Stimulated activated CD4-positive, alpha-beta T cell treated with anti-CD3 and anti-CD28 coated beads, Interleukin-1b, Interleukin-23, amount 100 ng/mL, for 1 hour (primary cell): ENCODE data around the gene CYP2D6.

Source experiments
- DNase-seq, 2 donors: peaks; one replicate each; pipeline ENCODE4 v3.0.0-alpha.2; 2020; ENCODE audit warnings: low read depth in 2 of 2

CYP2D6 gene

GRCh38 chr22:42084874-42085273 is 45.7 kb downstream of the CYP2D6 start:
- no peak for DNase-seq

- DNase-seq, result no peak
Observed at GRCh38 chr22:42083119-42083518, 47.5 kb downstream of the CYP2D6 start.

- DNase-seq, result no peak
Observed at GRCh38 chr22:42080287-42080686, 50.3 kb downstream of the CYP2D6 start.

GRCh38 chr22:42079319-42080251 is 51.0 kb downstream of the CYP2D6 start, which contains the start of gene SMDT1:
Gene SMDT1 (plus strand): TSS chr22:42079700. CDS start chr22:42079769, 69 bp downstream.
- peak; percentile 92 to 97 for DNase-seq

DNA sequence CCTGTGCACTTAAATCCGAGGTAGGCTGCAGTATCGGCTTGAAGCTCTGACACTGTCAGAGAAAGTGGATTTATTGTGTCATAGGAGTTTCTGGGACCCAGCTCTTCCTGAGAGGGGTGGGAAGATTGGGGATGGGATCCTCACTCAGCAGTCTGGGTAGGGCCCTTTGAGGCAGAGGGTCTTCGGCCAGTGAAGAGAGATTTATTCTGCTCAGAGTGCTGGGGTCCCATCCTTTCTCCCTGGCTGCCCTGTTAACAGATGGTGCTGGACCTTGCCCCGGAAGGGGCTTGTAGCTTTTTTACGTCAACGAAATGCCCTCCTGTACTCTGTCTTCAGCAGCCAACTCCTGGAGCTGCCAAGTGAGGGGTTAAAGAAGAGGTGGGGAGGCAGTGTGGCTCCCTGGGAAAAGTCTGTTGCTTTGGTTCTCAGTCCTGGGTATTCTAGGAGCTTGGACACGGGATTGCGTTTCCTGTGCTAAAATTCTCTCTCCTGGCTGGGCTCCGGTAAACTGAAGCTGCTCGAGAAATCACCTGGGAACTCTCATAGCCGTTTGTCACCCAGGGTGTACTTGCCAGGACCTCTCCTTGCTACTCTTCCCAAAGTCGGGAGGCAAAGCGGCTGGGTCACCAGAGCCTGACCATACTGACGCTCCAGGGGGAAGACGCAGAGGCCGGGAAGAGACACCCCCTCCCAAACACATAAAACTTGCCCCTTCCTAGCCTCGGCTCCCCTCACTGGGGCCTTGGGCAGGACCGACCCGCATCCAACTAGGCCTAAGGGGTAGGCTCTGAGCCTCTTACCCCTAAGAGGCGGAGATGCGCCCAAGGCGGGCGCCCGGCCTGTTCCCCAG is 51.9 kb downstream of the CYP2D6 start:
- no peak for DNase-seq

DNA sequence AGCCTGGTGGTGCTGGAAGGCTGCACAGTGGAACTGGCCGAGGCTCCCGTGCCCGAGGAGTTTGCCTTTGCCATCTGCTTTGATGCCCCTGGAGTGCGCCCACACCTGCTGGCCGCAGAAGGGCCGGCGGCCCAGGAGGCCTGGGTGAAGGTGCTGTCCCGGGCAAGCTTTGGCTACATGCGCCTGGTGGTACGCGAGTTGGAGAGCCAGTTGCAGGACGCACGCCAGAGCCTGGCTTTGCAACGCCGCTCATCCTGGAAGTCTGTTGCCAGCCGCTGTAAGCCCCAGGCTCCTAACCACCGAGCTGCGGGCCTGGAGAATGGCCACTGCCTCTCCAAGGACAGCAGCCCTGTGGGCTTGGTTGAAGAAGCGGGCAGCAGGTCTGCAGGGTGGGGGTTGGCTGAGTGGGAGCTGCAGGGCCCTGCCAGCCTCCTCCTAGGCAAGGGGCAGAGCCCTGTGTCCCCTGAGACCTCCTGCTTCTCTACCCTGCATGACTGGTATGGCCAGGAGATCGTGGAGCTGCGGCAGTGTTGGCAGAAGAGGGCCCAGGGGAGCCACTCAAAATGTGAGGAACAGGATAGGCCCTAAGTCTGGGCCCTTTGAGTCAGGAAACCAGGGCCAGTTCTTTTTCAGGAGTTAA is 53.0 kb downstream of the CYP2D6 start:
- no peak for DNase-seq

GRCh38 chr22:42076764-42077485 is 53.7 kb downstream of the CYP2D6 start:
- DNase-seq, result no peak
